Thyroid gland (tissue), 4 donors: ENCODE results near the gene ZC3H12C. TPM values are rescaled to one million over a fixed set of nuclear protein-coding genes. Genes with fewer than 3 reads are reported as not detected.

Source experiments
- DNase-seq, 2 donors: peaks; one replicate each; pipeline ENCODE4 v3.0.0-alpha.2; 2019
- H3K27ac ChIP-seq, 3 donors: fragments of 200-600 bp; sonication (generic); 1 replicate in 2 of 3; 2 replicates in 1 of 3; pipeline ENCODE4 v1.5.1; 2016 to 2019; ENCODE audit warnings: mild to moderate bottlenecking in 1 of 3, moderate library complexity in 1 of 3
- H3K27me3 ChIP-seq: fragments of 200-600 bp; sonication (generic); one replicate; pipeline ENCODE4 v1.5.1; 2019
- H3K36me3 ChIP-seq, 2 donors: fragments of 200-600 bp; sonication (generic); one replicate each; pipeline ENCODE4 v1.5.1; 2016 to 2019
- H3K4me1 ChIP-seq, 2 donors: fragments of 200-600 bp; sonication (generic); one replicate each; pipeline ENCODE4 v1.5.1; 2017 to 2019
- H3K4me3 ChIP-seq, 3 donors: fragments of 200-600 bp; sonication (generic); replicated peaks in 1 of 3; 1 replicate in 2 of 3; 2 replicates in 1 of 3; pipeline ENCODE4 v1.5.1; 2016; ENCODE audit warnings: mild to moderate bottlenecking in 1 of 3
- H3K9me3 ChIP-seq: fragments of 200-600 bp; sonication (generic); one replicate; pipeline ENCODE4 v1.5.1; 2017
- POLR2A ChIP-seq, 2 donors: fragments of 450-650 bp; IDR thresholded peaks; one replicate each; pipeline ENCODE4 v1.6.1; 2017; ENCODE audit warnings: antibody characterized with exemption in 2 of 2, mild to moderate bottlenecking in 2 of 2, moderate library complexity in 1 of 2
- WGBS, 2 donors: methylation state at CpG; one replicate each; pipeline ENCODE4 v1.1.5; 2017; 5-methylcytosine and 5-hydroxymethylcytosine counted together
- intact Hi-C: fragments of 100-400 bp; cut with DNase I; formaldehyde crosslinking; loops from one replicate; pipeline ENCODE4 v1.15.1; 2023
- total RNA-seq, 4 donors: library from RNA; depleted of rRNA; stranded (reverse); fragments of >200 nt; gene quantifications; one replicate each; pipeline ENCODE4 v1.2.3, GENCODE V29; 2016
- TF ChIP-seq, protein P1 (sequence below), 6 experiments: fragments of 200-600 bp in 3 of 6; fragments of 450-650 bp in 3 of 6; sonication (generic) in 3 of 6; IDR thresholded peaks; one replicate each; pipeline ENCODE4 v1.5.1; 2016 to 2019; ENCODE audit warnings: antibody characterized with exemption in 6 of 6, mild to moderate bottlenecking in 2 of 6, inconsistent platforms in 1 of 6, moderate library complexity in 1 of 6

The ZC3H12C gene
- total RNA-seq, 4 donors from 2014 or later = 20.9 to 49.7 (median 30.6) TPM

DNA sequence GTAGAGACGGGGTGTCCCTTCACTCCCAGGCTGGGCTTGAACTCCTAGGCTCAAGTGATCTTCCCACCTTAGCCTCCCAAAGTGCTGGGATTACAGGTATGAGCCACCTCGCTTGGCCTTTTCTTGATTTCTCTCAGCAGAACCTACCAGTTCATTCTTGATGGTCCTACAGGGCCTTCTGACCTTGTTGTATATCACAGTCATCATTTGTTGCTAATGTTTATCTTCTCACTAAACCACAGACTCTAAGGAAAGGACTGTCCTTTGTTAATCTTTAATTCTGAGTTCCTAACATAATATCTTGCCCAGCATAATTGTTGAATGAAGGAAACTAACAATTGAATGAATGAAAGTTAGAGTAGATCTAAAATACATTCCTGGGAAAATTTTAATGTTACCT is 22.0 kb upstream of the ZC3H12C start:
- H3K4me3 ChIP-seq = no peak overlapping the region
- no peaks in the 10 kb centered on the region for H3K27me3 ChIP-seq
- intact Hi-C loops = no loop called here
- no peaks in the 10 kb centered on the region for H3K9me3 ChIP-seq
- 94 to 100% methylated on average over 2 of the region's 2 CpGs for WGBS, 2 donors
- no peaks in the 10 kb centered on the region for H3K4me1 ChIP-seq
- H3K36me3 ChIP-seq = no peaks in the 10 kb centered on the region
- no peak overlapping the region for H3K27ac ChIP-seq
- TF ChIP-seq POLR2A (IDR thresholded peaks at IDR 0.05) = no peak
- TF ChIP-seq, protein P1, sequence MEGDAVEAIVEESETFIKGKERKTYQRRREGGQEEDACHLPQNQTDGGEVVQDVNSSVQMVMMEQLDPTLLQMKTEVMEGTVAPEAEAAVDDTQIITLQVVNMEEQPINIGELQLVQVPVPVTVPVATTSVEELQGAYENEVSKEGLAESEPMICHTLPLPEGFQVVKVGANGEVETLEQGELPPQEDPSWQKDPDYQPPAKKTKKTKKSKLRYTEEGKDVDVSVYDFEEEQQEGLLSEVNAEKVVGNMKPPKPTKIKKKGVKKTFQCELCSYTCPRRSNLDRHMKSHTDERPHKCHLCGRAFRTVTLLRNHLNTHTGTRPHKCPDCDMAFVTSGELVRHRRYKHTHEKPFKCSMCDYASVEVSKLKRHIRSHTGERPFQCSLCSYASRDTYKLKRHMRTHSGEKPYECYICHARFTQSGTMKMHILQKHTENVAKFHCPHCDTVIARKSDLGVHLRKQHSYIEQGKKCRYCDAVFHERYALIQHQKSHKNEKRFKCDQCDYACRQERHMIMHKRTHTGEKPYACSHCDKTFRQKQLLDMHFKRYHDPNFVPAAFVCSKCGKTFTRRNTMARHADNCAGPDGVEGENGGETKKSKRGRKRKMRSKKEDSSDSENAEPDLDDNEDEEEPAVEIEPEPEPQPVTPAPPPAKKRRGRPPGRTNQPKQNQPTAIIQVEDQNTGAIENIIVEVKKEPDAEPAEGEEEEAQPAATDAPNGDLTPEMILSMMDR (IDR thresholded peaks at IDR 0.05) = no peak
- DNase-seq = no peak

DNA sequence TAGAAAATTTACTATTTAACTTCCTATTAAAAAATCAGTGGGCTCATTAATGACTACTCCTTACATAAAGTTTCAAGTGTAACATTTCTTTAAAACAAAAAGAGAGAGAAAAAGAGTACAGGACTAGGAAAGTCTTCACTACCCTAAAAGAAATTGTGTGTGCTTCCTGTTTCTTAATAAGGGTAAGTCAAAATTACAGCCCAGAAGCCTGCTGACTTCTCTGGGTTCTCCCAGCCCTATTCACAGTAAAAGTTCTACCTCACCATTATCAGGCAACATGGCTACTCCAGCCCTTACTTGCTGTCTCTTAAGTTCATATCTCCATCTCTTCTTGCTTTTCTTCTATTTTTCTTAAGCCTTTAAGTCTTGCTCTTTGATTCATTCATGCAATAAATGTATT is 20.3 kb upstream of the ZC3H12C start:
- intact Hi-C loops = no loop called here
- TF ChIP-seq, protein P1 (IDR thresholded peaks at IDR 0.05) = no peak
- no peak for TF ChIP-seq POLR2A (IDR thresholded peaks at IDR 0.05)
- no peaks in the 10 kb centered on the region for H3K36me3 ChIP-seq

DNA sequence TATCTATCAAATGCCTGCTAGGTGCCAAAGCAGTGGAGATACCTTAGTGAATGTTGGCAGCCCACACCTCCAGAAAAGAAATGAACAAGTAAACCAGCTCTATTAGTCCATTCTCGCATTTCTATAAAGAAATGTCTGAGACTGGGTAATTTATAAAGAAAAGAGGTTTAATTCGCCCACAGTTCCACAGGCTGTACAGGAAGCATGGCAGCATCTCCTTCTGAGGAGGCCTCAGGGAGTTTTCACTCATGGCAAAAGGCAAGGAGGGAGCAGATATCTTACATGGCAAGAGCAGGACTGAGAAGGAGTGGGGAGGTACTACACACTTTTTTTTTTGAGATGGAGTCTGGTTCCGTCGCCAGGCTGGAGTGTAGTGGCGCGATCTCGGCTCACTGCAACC is 18.7 kb upstream of the ZC3H12C start:
- no peaks in the 10 kb centered on the region for H3K27me3 ChIP-seq
- no peak for DNase-seq
- no peak overlapping the region for H3K4me3 ChIP-seq
- no peak overlapping the region for H3K27ac ChIP-seq
- no peaks in the 10 kb centered on the region for H3K4me1 ChIP-seq
- TF ChIP-seq, protein P1 (IDR thresholded peaks at IDR 0.05) = no peak
- no peak for TF ChIP-seq POLR2A (IDR thresholded peaks at IDR 0.05)
- intact Hi-C loops = no loop called here
- no peaks in the 10 kb centered on the region for H3K9me3 ChIP-seq
- H3K36me3 ChIP-seq = no peaks in the 10 kb centered on the region
- 95 to 98% methylated on average over 7 of the region's 7 CpGs for WGBS, 2 donors

More for the DNA sequence above, 20.3 kb upstream of the ZC3H12C start:
- Histone ChIP-seq H3K4me1 (no peaks in the 10 kb centered on the region), H3K27ac (no peak overlapping the region), H3K9me3 (no peaks in the 10 kb centered on the region), H3K4me3 (no peak overlapping the region), H3K27me3 (no peaks in the 10 kb centered on the region)
- DNase-seq = no peak

DNA sequence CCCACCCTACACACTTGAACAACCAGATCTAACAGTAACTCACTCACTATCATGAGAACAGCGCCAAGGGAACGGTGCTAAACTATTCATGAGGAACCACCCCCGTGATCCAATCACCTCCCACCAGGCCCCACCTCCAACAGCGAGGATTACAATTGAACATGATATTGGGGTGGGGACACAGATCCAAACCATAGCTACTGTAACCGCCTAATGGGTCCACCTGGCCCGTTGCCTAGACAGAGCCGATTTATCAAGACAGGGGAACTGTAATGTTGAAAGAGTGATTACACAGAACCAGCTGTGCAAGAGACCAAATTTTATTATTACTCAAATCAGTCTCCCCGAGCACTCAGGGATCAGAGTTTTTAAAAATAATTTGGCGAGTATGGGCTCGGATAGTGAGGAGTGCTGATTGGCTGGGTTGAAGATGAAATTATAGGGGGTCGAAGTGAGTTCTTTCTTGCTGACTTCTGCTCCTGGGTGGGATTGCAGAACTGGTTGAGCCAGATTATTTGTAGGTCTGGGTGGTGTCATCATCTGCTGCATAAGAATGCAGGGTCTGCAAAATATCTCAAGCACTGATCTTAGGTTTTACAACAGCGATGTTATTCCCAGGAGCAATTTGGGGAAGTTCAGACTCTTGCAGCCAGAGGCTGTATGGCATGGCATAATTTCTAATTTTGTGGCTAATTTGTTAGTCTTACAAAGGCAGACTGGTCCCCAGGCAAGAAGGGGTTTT is 17.9 kb upstream of the ZC3H12C start:
- H3K9me3 ChIP-seq = no peaks in the 10 kb centered on the region
- no peaks in the 10 kb centered on the region for H3K36me3 ChIP-seq
- H3K4me3 ChIP-seq = no peak overlapping the region
- TF ChIP-seq, protein P1 (IDR thresholded peaks at IDR 0.05) = no peak
- TF ChIP-seq POLR2A (IDR thresholded peaks at IDR 0.05) = no peak
- H3K27me3 ChIP-seq = no peaks in the 10 kb centered on the region
- H3K27ac ChIP-seq = no peak overlapping the region
- intact Hi-C loops = no loop called here
- no peaks in the 10 kb centered on the region for H3K4me1 ChIP-seq
- WGBS, 2 donors = 76 to 87% methylated on average over 12 of the region's 12 CpGs
- no peak for DNase-seq

DNA sequence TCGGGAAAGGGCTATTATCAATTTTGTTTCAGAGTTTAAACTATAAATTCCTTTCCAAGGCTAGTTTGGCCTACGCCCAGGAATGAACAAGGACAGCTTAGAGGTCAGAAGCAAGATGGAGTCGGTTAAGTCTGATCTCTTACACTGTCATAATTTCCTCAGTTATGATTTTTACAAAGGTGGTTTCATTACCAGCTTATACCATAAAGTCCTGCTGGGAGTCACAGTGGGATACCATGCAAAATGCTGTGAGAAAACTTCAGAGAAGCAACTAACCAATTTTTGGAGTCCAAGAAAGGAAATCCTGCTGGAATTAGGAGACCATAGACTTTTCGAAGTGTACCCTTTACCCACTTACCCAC is 17.4 kb upstream of the ZC3H12C start:
- whole genome bisulfite sequencing, 2 donors = 76% methylated on average over 4 of the region's 4 CpGs
- TF ChIP-seq, protein P1 (IDR thresholded peaks at IDR 0.05) = no peak
- TF ChIP-seq POLR2A (IDR thresholded peaks at IDR 0.05) = no peak
- Histone ChIP-seq H3K9me3 (no peaks in the 10 kb centered on the region), H3K27me3 (no peaks in the 10 kb centered on the region), H3K36me3 (no peaks in the 10 kb centered on the region), H3K4me3 (no peak overlapping the region), H3K4me1 (no peaks in the 10 kb centered on the region), H3K27ac (no peak overlapping the region)
- no peak for DNase-seq
- intact Hi-C loops = no loop called here
